Frontal cortex (tissue), 1 donor: ENCODE data around the gene BRSK1. TPM values are rescaled to one million over a fixed set of nuclear protein-coding genes. Genes with fewer than 3 reads are reported as not detected.

Experiments
- small RNA-seq: library from RNA; depleted of rRNA; stranded (forward); fragments of <200 nt; gene quantifications from one replicate; pipeline ENCODE3, GENCODE V24; 2014
- total RNA-seq: library from RNA; depleted of rRNA; stranded (reverse); fragments of >200 nt; gene quantifications from one replicate; pipeline ENCODE4 v1.2.3, GENCODE V29; 2014

The BRSK1 gene
- total RNA-seq, 1 donor from 2014 or later: 81.1 TPM

Small RNA genes lying within 50 kb of the gene (small RNA-seq; reads per million reads assigned to genes)
- gene MIR6802 (not detected), gene MIR6803 (not detected)

Other genes with a start within 250 kb of the BRSK1 start
- under 0.01 TPM for gene GP6, start 245.7 kb upstream of the BRSK1 start, total RNA-seq
- 14.3 TPM for gene RDH13, start 220.8 kb upstream of the BRSK1 start, total RNA-seq
- gene EPS8L1, start 208.1 kb upstream of the BRSK1 start, total RNA-seq: 2.9 TPM
- 16.7 TPM for gene PPP1R12C, start 166.4 kb upstream of the BRSK1 start, total RNA-seq
- gene TNNT1, start 134.8 kb upstream of the BRSK1 start, total RNA-seq: 2.4 TPM
- gene TNNI3, start 126.3 kb upstream of the BRSK1 start, total RNA-seq: 0.41 TPM
- not detected for gene DNAAF3, start 117.4 kb upstream of the BRSK1 start, total RNA-seq
- gene SYT5, start 103.7 kb upstream of the BRSK1 start, total RNA-seq: 33.0 TPM
- 0.41 TPM for gene PTPRH, start 74.5 kb upstream of the BRSK1 start, total RNA-seq
- 0.82 TPM for gene TMEM86B, start 55.2 kb upstream of the BRSK1 start, total RNA-seq
- gene PPP6R1, start 25.0 kb upstream of the BRSK1 start, total RNA-seq: 11.0 TPM
- gene HSPBP1, start 3.9 kb upstream of the BRSK1 start, total RNA-seq: 28.9 TPM
- not detected for gene TMEM150B, start 41.3 kb downstream of the BRSK1 start, total RNA-seq
- 5.7 TPM for gene KMT5C, start 55.9 kb downstream of the BRSK1 start, total RNA-seq
- gene COX6B2, start 70.7 kb downstream of the BRSK1 start, total RNA-seq: under 0.01 TPM
- gene GARIN5B, start 79.3 kb downstream of the BRSK1 start, total RNA-seq: not detected
- gene IL11, start 86.5 kb downstream of the BRSK1 start, total RNA-seq: 0.41 TPM
- not detected for gene TMEM190, start 92.8 kb downstream of the BRSK1 start, total RNA-seq
- gene TMEM238, start 100.3 kb downstream of the BRSK1 start, total RNA-seq: 0.41 TPM
- 112 TPM for gene RPL28, start 101.9 kb downstream of the BRSK1 start, total RNA-seq
- 28.9 TPM for gene UBE2S, start 123.8 kb downstream of the BRSK1 start, total RNA-seq
- gene SHISA7, start 159.3 kb downstream of the BRSK1 start, total RNA-seq: 4.5 TPM
- gene ISOC2, start 177.6 kb downstream of the BRSK1 start, total RNA-seq: 12.2 TPM
- not detected for gene C19orf85, start 180.8 kb downstream of the BRSK1 start, total RNA-seq
- 0.41 TPM for gene ZNF628, start 192.6 kb downstream of the BRSK1 start, total RNA-seq
- gene NAT14, start 201.2 kb downstream of the BRSK1 start, total RNA-seq: 18.8 TPM
- gene SSC5D, start 204.4 kb downstream of the BRSK1 start, total RNA-seq: under 0.01 TPM